WTC11 (cell line): ENCODE data around the gene SCGB1C1. TPM values are rescaled to one million over a fixed set of nuclear protein-coding genes. Genes with fewer than 3 reads are reported as not detected.
A peak's percentile ranks its signal among the peaks of the same experiment; 100 is the strongest.

ENCODE experiments used
- ATAC-seq: fragments of 200-7000 bp; cut with Tn5 transposase; 2 replicates; pipeline ENCODE4 v1.10.0; 2021; ENCODE audit warnings: mild to moderate bottlenecking, moderate library complexity
- CTCF ChIA-PET: fragments of 300-600 bp; sonication (Branson Sonifier 250); formaldehyde crosslinking; loops from one replicate; lab custom pipeline; 2021; ENCODE audit warnings: antibody characterized with exemption; lab: Charles Lee
- POLR2A ChIA-PET: fragments of 350-600 bp; sonication (Branson Sonifier 250); formaldehyde crosslinking; loops from one replicate; lab custom pipeline; 2021; ENCODE audit warnings: antibody characterized with exemption; lab: Charles Lee
- DNase-seq: peaks from one replicate; pipeline ENCODE4 v3.0.0; 2021; ENCODE audit warnings: low spot score
- H3K27ac Mint-ChIP-seq: 2 replicates; pipeline ENCODE4 v1.8.0; 2021; ENCODE audit warnings: mixed read lengths
- H3K27me3 Mint-ChIP-seq: 2 replicates; pipeline ENCODE4 v1.8.0; 2021; ENCODE audit warnings: low read depth, mild to moderate bottlenecking, moderate library complexity, mixed read lengths
- H3K36me3 Mint-ChIP-seq: 2 replicates; pipeline ENCODE4 v1.8.0; 2021; ENCODE audit warnings: mixed read lengths
- H3K4me1 Mint-ChIP-seq: 2 replicates; pipeline ENCODE4 v1.8.0; 2022; ENCODE audit warnings: mixed read lengths
- H3K4me3 Mint-ChIP-seq: 2 replicates; pipeline ENCODE4 v1.8.0; 2021; ENCODE audit warnings: mild to moderate bottlenecking, moderate library complexity, mixed read lengths
- H3K9me3 Mint-ChIP-seq: 2 replicates; pipeline ENCODE4 v1.8.0; 2021; ENCODE audit warnings: mixed read lengths
- ARID4B ChIP-seq: sonication (generic); formaldehyde crosslinking; IDR thresholded peaks from 2 replicates; pipeline ENCODE4 v1.8.0; 2023; ENCODE audit warnings: missing genetic modification reagents, mild to moderate bottlenecking, borderline replicate concordance
- CREB1 ChIP-seq: sonication (generic); formaldehyde crosslinking; IDR thresholded peaks from 2 replicates; pipeline ENCODE4 v1.8.0; 2023; ENCODE audit warnings: mild to moderate bottlenecking, missing genetic modification reagents
- CTCF ChIP-seq: fragments of 200-600 bp; IDR thresholded peaks from 2 replicates; pipeline ENCODE4 v1.8.0; 2022; ENCODE audit warnings: antibody characterized with exemption
- FOXK1 ChIP-seq: sonication (generic); formaldehyde crosslinking; IDR thresholded peaks from 2 replicates; pipeline ENCODE4 v1.8.0; 2022; ENCODE audit warnings: mild to moderate bottlenecking, moderate library complexity, missing genetic modification reagents
- IRF2 ChIP-seq: sonication (generic); formaldehyde crosslinking; IDR thresholded peaks from 2 replicates; pipeline ENCODE4 v1.8.0; 2022; ENCODE audit warnings: low read depth, missing genetic modification reagents, borderline replicate concordance
- JUN ChIP-seq: sonication (generic); formaldehyde crosslinking; IDR thresholded peaks from 2 replicates; pipeline ENCODE4 v1.8.0; 2023; ENCODE audit warnings: mild to moderate bottlenecking, missing genetic modification reagents
- RELA ChIP-seq: sonication (generic); formaldehyde crosslinking; IDR thresholded peaks from 2 replicates; pipeline ENCODE4 v1.8.1; 2022; ENCODE audit warnings: missing genetic modification reagents, mild to moderate bottlenecking, borderline replicate concordance
- SP1 ChIP-seq: sonication (generic); formaldehyde crosslinking; conservative IDR thresholded peaks from 2 replicates; pipeline ENCODE4 v1.8.1; 2022; ENCODE audit warnings: missing genetic modification reagents
- STAT6 ChIP-seq: sonication (generic); formaldehyde crosslinking; conservative IDR thresholded peaks from 2 replicates; pipeline ENCODE4 v1.8.1; 2023; ENCODE audit warnings: mild to moderate bottlenecking, low read depth, missing genetic modification reagents, moderate library complexity
- ZNF138 ChIP-seq: sonication (generic); formaldehyde crosslinking; conservative IDR thresholded peaks from 2 replicates; pipeline ENCODE4 v1.8.1; 2022; ENCODE audit warnings: mild to moderate bottlenecking, moderate library complexity, missing genetic modification reagents
- ZNF232 ChIP-seq: sonication (generic); formaldehyde crosslinking; IDR thresholded peaks from 2 replicates; pipeline ENCODE4 v1.8.0; 2022; ENCODE audit warnings: mild to moderate bottlenecking, missing genetic modification reagents
- ZNF317 ChIP-seq: sonication (generic); formaldehyde crosslinking; IDR thresholded peaks from 2 replicates; pipeline ENCODE4 v1.8.1; 2023; ENCODE audit warnings: low read depth, mild to moderate bottlenecking, moderate library complexity, missing genetic modification reagents, borderline replicate concordance
- total RNA-seq: library from RNA; stranded (reverse); gene quantifications from 3 replicates; pipeline ENCODE4 v1.2.3, GENCODE V29; 2021
- TF ChIP-seq, protein P1 (sequence below): sonication (generic); formaldehyde crosslinking; IDR thresholded peaks from 2 replicates; pipeline ENCODE4 v1.8.1; 2022; ENCODE audit warnings: missing genetic modification reagents, borderline replicate concordance
- TF ChIP-seq, protein P2 (sequence below): fragments of 250-450 bp; sonication (Bioruptor Pico); conservative IDR thresholded peaks from 2 replicates; pipeline ENCODE4 v1.9.0; 2021; ENCODE audit warnings: mild to moderate bottlenecking

The SCGB1C1 gene
- total RNA-seq, 1 experiment from 2014 or later, result not detected

DNA sequence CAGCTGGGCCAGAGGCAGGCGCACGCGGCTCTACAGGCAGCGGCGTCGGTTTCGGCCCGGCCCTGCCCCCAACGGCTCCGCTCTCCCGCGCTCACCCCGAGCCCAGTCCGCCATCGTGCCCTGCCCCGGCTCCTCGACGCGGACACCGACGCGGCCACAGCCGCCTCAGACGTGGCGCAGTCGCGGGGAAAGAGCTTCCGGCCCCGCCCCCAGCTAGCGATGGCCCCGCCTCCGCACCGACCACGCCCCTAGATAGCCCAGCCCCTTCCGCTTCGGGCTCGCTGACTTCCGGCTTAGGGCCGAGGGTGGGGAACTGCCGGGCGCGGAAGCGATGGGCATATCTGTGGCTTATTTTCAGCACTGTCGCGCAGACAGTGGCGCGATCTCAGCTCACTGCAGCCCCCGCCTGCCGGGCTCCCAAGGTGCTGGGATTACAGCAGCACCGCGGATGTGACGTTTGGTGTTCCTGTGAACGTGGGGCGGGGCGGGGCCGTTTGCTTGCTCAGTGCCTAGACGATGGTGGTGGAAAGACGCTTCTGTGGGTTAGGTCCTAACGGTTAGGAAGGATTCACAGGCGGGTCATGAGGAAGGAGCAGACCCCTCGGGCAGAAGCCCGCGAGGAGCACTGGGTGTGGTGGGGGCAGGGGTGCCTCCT, 14.5 kb downstream of the SCGB1C1 start, which contains the start of the genes BET1L and RIC8A (continued):
- TF ChIP-seq, protein P1, sequence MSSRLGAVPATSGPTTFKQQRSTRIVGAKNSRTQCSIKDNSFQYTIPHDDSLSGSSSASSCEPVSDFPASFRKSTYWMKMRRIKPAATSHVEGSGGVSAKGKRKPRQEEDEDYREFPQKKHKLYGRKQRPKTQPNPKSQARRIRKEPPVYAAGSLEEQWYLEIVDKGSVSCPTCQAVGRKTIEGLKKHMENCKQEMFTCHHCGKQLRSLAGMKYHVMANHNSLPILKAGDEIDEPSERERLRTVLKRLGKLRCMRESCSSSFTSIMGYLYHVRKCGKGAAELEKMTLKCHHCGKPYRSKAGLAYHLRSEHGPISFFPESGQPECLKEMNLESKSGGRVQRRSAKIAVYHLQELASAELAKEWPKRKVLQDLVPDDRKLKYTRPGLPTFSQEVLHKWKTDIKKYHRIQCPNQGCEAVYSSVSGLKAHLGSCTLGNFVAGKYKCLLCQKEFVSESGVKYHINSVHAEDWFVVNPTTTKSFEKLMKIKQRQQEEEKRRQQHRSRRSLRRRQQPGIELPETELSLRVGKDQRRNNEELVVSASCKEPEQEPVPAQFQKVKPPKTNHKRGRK, result no peak
- TF ChIP-seq ZNF138 (no peak), RELA (CRISPR knock-in tag) (no peak; the same call in 1 of the 2 replicates), CREB1 (CRISPR knock-in tag) (no peak), FOXK1 (CRISPR knock-in tag) (no peak), STAT6 (CRISPR knock-in tag) (no peak), JUN (0 out of 2 replicates have a peak, but pooled peaks have one; percentile 82), ARID4B (CRISPR knock-in tag) (peak; percentile 86; the same call in 1 of the 2 replicates), SP1 (peak; percentile 99)
- TF ChIP-seq, protein P2, sequence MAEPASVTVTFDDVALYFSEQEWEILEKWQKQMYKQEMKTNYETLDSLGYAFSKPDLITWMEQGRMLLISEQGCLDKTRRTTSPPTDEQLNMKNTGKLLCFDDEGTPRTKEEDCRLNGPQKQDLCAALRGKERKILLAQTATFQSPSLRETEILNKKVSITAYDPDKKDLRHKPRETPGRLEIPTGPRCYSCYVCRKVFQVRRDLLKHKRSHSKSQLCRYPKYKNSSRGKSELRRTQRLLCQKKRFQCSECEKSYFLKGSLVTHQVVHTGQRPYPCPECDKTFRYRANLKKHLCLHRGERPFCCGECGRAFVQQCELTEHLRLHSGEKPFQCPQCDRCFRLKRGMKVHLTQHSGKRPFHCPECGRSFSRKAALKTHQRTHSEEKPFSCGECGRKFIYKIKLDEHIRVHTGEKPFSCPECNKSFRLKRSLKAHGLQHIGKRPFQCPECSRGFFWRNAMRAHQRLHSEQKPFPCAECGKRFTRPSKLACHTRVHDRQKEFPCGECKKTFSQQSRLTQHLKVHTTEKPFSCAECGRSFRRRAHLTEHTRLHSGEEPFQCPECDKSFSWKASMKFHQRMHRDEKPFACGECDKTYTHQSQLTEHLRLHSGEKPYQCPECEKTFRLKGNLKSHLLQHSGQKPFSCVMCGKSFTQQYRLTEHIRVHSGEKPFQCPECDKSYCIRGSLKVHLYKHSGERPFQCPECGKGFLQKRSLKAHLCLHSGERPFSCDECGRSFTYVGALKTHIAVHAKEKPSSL, result no peak
- TF ChIP-seq, all 79 proteins: peak for 15

DNA sequence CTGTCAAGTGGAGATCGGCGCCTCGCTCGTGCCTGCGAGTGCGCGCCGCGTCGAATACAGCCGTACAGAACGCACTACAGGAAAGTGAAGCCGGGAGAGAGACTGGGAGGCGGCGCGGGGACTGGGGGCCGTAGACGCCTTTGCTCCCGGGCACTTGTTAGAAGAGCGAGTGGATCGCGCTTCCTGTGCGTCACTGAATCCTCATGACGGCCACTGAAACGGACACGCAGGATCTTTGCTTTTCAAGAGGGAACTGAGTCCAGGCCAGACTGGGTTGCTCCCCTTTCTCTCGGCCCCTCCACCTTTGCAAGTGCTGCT, 14.9 kb downstream of the SCGB1C1 start:
- peak; percentile 31 for DNase-seq
- Mint-ChIP-seq H3K36me3 (peaks cover 31% of the 10 kb centered on the region), H3K9me3 (no peaks in the 10 kb centered on the region), H3K27ac (peak overlapping the region; percentile 98), H3K4me3 (peak overlapping the region; percentile 97), H3K27me3 (no peaks in the 10 kb centered on the region), H3K4me1 (peaks cover 8% of the 10 kb centered on the region; the same call in 1 of the 2 replicates)
- ChIA-PET POLR2A (interaction anchor here (0.7 to 1.0 kb wide), 2 partner anchors 161 to 199 kb away, joined by 3 to 6 read pairs; no protein-coding TSS in a partner anchor), CTCF (interaction anchor here (0.8 to 2.2 kb wide), 5 partner anchors 43 to 240 kb away, joined by 4 to 23 read pairs (median 4); no protein-coding TSS in a partner anchor)
- TF ChIP-seq ZNF232 (CRISPR knock-in tag), result 0 out of 2 replicates have a peak, but pooled peaks have one; percentile 12
- TF ChIP-seq IRF2 (CRISPR knock-in tag), result no peak
- TF ChIP-seq CTCF, result no peak
- no peak for TF ChIP-seq ZNF317 (CRISPR knock-in tag)
- TF ChIP-seq, all 79 proteins: peak for 1
- ATAC-seq, result peak; percentile 5
